RWPE1 (cell line): ENCODE measurements around the gene SCRT2.

Source experiments
- CTCF ChIA-PET: fragments of 350-600 bp; sonication (Branson Sonifier 250); formaldehyde crosslinking; extraction: SDS; loops from one replicate; lab custom pipeline; 2021; lab: Yijun Ruan, JAX
- POLR2A ChIA-PET: fragments of 400-600 bp; formaldehyde crosslinking; extraction: SDS; loops from one replicate; lab custom pipeline; 2020; ENCODE audit warnings: antibody characterized with exemption; ENCODE audit not compliant: low non-redundant PET; lab: Yijun Ruan, JAX
- DNase-seq: peaks from one replicate; pipeline ENCODE4 v3.0.0; 2012; ENCODE audit warnings: low spot score
- H3K27ac ChIP-seq: fragments of 450-650 bp; 2 replicates; pipeline ENCODE4 v1.5.1; 2017
- TF ChIP-seq, protein P1 (sequence below): fragments of 450-650 bp; conservative IDR thresholded peaks from 2 replicates; pipeline ENCODE4 v1.5.1; 2017; ENCODE audit warnings: low read depth, mild to moderate bottlenecking

The SCRT2 gene

DNA sequence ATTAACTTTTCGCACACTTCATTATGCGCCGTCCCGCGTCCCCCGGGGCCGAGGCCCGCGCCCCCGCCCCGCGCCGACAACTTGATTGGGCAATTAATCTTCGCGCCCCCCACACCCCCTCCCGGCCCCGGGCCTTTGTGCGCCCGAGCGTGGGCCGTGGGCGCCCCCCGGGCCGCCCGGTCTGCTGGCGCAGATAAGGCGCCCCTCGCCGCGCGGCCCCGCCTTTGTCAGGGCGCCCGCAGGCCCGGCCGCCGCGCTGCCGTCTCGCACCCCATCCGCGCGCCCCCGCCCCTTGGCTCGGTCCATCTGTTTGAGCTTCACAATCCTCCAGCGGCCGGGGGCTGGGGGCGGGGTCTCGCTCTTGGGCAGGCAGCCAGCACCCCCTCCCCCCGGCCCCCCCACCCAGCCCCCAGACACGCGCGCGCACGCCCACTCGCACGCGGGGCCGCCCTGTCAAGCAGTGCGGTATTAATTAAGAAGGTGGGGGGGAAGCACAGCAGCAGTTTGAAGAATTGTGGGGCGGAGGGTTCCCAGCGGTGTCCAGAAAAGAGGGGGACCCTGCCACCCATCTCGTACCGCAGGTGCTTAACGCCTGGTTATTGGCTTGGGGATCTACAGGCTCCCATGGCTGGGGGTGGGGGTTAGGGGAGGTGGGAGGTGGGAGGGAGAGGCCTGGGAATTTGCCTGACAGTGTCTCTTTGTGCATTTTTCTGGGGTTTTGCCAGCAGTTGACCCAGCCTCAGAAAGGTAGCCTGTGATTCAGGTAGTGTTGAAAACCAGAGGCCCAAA is 34.6 kb upstream of the SCRT2 start:
- ChIA-PET CTCF (no interaction called here), POLR2A (no interaction called here)
- H3K27ac ChIP-seq, result no peak overlapping the region
- no peak for DNase-seq
- TF ChIP-seq, protein P1, sequence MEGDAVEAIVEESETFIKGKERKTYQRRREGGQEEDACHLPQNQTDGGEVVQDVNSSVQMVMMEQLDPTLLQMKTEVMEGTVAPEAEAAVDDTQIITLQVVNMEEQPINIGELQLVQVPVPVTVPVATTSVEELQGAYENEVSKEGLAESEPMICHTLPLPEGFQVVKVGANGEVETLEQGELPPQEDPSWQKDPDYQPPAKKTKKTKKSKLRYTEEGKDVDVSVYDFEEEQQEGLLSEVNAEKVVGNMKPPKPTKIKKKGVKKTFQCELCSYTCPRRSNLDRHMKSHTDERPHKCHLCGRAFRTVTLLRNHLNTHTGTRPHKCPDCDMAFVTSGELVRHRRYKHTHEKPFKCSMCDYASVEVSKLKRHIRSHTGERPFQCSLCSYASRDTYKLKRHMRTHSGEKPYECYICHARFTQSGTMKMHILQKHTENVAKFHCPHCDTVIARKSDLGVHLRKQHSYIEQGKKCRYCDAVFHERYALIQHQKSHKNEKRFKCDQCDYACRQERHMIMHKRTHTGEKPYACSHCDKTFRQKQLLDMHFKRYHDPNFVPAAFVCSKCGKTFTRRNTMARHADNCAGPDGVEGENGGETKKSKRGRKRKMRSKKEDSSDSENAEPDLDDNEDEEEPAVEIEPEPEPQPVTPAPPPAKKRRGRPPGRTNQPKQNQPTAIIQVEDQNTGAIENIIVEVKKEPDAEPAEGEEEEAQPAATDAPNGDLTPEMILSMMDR, result no peak

DNA sequence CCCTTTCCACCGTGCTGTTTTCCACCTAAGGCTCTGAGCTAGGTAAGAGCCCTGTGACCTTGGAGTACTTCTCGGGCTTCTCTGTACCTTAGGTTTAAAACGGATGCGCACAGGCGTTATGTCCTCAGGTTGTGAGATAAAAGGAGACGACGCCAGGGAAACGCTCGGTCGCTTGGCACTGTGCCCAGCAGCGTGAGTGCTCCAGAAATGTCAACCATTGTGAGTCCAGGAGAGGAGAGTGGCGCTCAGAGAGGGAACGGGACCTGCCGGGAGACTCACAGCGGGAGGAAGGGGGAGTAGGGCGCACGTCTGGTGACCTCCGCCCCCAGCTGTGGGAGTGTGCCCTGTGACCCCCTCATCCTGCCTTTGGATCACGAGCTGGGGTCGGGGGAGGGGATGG is 33.8 kb upstream of the SCRT2 start:
- ChIA-PET CTCF (no interaction called here), POLR2A (no interaction called here)
- TF ChIP-seq, protein P1, result no peak
- H3K27ac ChIP-seq, result no peak overlapping the region
- DNase-seq, result no peak

DNA sequence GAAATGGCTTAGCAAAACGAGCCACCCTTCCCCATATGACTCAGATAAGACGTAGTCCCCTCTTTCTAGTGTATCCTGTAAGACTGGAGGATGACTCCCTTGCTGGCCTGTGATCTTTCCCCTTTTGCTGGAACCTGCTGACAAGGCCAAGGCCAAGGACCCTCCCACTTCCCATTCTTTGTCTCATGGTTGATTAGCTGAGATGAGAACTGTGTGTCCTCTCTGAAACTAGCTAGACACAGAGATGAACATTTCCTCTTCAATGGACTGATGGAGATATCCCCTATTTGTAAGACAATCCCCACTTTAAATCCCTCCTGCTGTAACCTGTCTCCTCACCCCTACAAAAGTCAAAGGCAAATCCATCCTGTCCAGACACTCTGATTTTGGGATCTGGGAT is 33.4 kb upstream of the SCRT2 start:
- ChIA-PET POLR2A (interaction anchor here (0.6 kb wide), 1 partner anchor 18 kb away, joined by 3 read pairs; no protein-coding TSS in a partner anchor), CTCF (no interaction called here)
- H3K27ac ChIP-seq, result no peak overlapping the region
- no peak for DNase-seq
- TF ChIP-seq, protein P1, result no peak

DNA sequence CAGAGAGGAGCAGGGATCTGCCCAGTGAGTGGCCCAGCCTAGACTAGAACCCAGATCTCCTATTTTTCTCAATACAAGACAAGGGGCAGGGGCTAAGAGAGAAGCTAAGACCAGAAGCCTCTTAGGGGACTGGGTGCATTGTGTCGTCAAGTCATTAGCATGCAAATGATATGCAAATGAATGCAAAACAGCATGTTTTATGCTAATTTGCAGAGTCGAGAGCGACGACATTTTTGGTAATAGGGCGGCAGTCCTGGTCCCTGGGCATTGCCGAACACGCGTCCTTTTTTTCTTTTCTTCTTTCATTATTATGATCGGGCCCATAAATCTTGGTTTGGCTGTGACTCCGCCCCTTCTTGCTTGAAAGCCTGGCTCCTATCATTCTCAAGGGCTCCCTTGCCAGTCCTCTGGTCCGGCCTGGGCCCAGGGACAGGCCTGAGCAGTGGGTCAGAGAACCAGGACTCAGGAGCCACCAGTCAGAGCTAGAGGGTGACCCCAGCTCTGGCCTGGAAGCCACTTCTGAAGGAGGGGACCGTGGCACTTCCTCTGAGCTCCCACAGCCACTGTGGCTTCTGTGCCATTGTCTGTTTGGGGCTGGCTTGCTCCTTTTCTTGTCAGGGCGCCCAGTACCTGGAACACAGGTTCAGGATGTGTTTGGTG is 32.0 kb upstream of the SCRT2 start:
- DNase-seq, result no peak
- POLR2A ChIA-PET, result no interaction called here
- no peak overlapping the region for H3K27ac ChIP-seq
- CTCF ChIA-PET, result interaction anchor here (0.5 to 2.0 kb wide), 3 partner anchors 21 to 515 kb away, joined by 3 to 4 read pairs (median 3); no protein-coding TSS in a partner anchor
- TF ChIP-seq, protein P1, result no peak

DNA sequence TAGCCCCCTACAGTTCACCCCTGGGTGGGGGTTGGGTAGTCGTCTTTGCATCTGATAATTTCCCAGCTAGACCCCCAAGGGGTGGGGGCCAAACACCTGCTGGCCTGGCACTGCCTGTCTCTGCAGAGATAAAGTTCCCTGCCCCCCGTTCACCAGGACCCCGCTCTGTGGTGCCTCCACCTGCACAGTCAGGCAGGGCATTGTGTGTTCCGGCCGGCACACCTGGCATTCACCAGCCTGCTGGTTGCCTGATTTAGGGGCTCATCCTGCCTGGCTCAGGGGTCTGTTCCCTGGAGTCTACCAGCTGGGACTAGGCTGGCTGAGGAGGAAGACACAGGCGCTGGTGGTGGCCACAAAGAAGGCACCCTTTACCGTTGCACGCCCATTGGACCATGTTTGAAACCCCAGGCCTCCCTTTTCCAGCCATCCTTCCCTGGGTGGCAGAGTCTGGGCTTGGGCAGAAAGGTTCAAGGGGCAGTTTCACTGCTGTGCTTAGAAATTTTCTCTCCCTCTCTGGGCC is 30.8 kb upstream of the SCRT2 start:
- TF ChIP-seq, protein P1, result no peak
- ChIA-PET CTCF (interaction anchor here (0.7 to 2.0 kb wide), 2 partner anchors 22 to 229 kb away, joined by 4 read pairs; no protein-coding TSS in a partner anchor), POLR2A (no interaction called here)

DNA sequence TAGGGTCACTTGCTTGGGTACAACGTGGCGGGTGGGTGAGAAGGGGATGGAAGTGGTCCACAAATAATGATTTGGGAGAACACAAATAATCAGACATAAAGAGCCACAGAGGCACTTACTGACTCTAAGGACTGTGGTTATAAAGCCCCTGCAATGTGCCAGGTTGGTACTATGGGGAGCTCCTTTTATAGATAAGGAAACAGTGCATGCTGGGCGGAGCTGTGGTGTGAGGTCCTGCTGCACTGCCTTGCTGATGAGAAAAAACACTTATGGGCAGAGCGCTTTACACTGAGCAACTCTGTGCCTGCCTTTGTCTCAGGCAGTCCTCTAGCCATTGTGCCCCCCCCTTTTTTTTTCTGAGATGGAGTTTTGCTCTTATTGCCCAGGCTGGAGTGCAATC is 29.1 kb upstream of the SCRT2 start:
- no peak overlapping the region for H3K27ac ChIP-seq
- TF ChIP-seq, protein P1, result no peak
- ChIA-PET POLR2A (no interaction called here), CTCF (interaction anchor here (0.7 kb wide), 1 partner anchor 13 kb away, joined by 3 read pairs; no protein-coding TSS in a partner anchor)
- no peak for DNase-seq

More for the DNA sequence above, 30.8 kb upstream of the SCRT2 start:
- DNase-seq, result no peak
- no peak overlapping the region for H3K27ac ChIP-seq
